MCF 10A (cell line): ENCODE data around the gene AKT1S1. TPM values are rescaled to one million over a fixed set of nuclear protein-coding genes. Genes with fewer than 3 reads are reported as not detected.

Source experiments
- BruUV-seq: library from RNA; stranded (reverse); fragments of 400-500 nt; replicated peaks from 2 replicates; lab custom pipeline; 2021; lab: Mats Ljungman, UMichigan
- CTCF ChIA-PET: fragments of 300-600 bp; sonication (Branson Sonifier 250); formaldehyde crosslinking; extraction: SDS; loops from one replicate; lab custom pipeline; 2021; ENCODE audit warnings: antibody characterized with exemption, inconsistent platforms; lab: Yijun Ruan, JAX
- POLR2A ChIA-PET: fragments of 300-600, 350-650 bp; sonication (Branson Sonifier 250); formaldehyde crosslinking; extraction: SDS; loops from one replicate; lab custom pipeline; 2020; ENCODE audit warnings: antibody characterized with exemption, inconsistent platforms; lab: Yijun Ruan, JAX
- DNase-seq: peaks from one replicate; pipeline ENCODE4 v3.0.0-alpha.2; 2018; ENCODE audit not compliant: unreplicated experiment
- H3K27ac Mint-ChIP-seq: one replicate; pipeline ENCODE4 v1.8.0; 2022; ENCODE audit warnings: mild to moderate bottlenecking, low read depth, mixed read lengths; ENCODE audit not compliant: unreplicated experiment
- H3K27me3 Mint-ChIP-seq: one replicate; pipeline ENCODE4 v1.8.0; 2022; ENCODE audit warnings: mixed read lengths; ENCODE audit not compliant: insufficient read depth, unreplicated experiment
- H3K36me3 Mint-ChIP-seq: one replicate; pipeline ENCODE4 v1.8.0; 2022; ENCODE audit warnings: mild to moderate bottlenecking, moderate library complexity, mixed read lengths; ENCODE audit not compliant: insufficient read depth, unreplicated experiment
- H3K4me1 Mint-ChIP-seq: one replicate; pipeline ENCODE4 v1.8.0; 2022; ENCODE audit warnings: mixed read lengths; ENCODE audit not compliant: insufficient read depth, unreplicated experiment
- H3K4me3 Mint-ChIP-seq: one replicate; pipeline ENCODE4 v1.8.0; 2022; ENCODE audit warnings: mild to moderate bottlenecking, moderate library complexity, mixed read lengths; ENCODE audit not compliant: unreplicated experiment
- H3K9me3 Mint-ChIP-seq: one replicate; pipeline ENCODE4 v1.8.0; 2022; ENCODE audit warnings: mixed read lengths; ENCODE audit not compliant: unreplicated experiment
- intact Hi-C: fragments of 100-400 bp; cut with micrococcal nuclease; formaldehyde crosslinking; loops from 2 replicates; pipeline ENCODE4 v1.14.1; 2022
- total RNA-seq: library from RNA; stranded (reverse); gene quantifications from 2 replicates; pipeline ENCODE4 v1.2.3, GENCODE V29; 2022
- TF ChIP-seq, protein P1 (sequence below): fragments of 200-600 bp; IDR thresholded peaks from one replicate; pipeline ENCODE4 v1.8.0; 2022; ENCODE audit warnings: antibody characterized with exemption, mild to moderate bottlenecking; ENCODE audit not compliant: unreplicated experiment

The AKT1S1 gene
- total RNA-seq, 1 experiment from 2014 or later: 74.7 TPM

DNA sequence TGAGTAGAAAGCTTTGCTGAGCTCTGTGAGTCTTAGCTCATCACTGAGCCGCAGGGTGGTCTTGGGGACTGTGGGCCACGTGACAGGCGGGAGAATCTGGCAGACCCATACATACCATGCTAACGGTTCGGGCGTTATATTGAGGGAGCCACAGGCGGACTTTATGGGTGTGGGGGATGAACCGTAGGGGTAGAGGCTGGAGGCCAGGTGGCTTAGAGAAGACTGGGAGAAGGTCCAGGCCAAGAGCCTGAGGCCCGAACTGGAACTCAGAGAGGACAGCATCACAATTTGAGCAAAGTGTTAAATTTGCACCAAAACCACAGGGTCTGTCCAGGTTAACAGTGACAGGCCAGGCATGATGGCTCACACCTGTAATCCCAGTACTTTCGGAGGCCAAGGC is 36.6 kb upstream of the AKT1S1 start:
- ChIA-PET CTCF (interaction anchor here (0.6 kb wide), 1 partner anchor 11 kb away, joined by 3 read pairs; no protein-coding TSS in a partner anchor), POLR2A (no interaction called here)
- no peak overlapping the region for H3K4me3 Mint-ChIP-seq
- H3K4me1 Mint-ChIP-seq: peaks cover 9% of the 10 kb centered on the region
- no peaks in the 10 kb centered on the region for H3K9me3 Mint-ChIP-seq
- BruUV-seq: no TSS peak
- TF ChIP-seq, protein P1, sequence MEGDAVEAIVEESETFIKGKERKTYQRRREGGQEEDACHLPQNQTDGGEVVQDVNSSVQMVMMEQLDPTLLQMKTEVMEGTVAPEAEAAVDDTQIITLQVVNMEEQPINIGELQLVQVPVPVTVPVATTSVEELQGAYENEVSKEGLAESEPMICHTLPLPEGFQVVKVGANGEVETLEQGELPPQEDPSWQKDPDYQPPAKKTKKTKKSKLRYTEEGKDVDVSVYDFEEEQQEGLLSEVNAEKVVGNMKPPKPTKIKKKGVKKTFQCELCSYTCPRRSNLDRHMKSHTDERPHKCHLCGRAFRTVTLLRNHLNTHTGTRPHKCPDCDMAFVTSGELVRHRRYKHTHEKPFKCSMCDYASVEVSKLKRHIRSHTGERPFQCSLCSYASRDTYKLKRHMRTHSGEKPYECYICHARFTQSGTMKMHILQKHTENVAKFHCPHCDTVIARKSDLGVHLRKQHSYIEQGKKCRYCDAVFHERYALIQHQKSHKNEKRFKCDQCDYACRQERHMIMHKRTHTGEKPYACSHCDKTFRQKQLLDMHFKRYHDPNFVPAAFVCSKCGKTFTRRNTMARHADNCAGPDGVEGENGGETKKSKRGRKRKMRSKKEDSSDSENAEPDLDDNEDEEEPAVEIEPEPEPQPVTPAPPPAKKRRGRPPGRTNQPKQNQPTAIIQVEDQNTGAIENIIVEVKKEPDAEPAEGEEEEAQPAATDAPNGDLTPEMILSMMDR: no peak
- no peak overlapping the region for H3K27ac Mint-ChIP-seq
- no peaks in the 10 kb centered on the region for H3K27me3 Mint-ChIP-seq
- intact Hi-C loops: no loop called here
- DNase-seq: no peak
- H3K36me3 Mint-ChIP-seq: peaks cover 57% of the 10 kb centered on the region

DNA sequence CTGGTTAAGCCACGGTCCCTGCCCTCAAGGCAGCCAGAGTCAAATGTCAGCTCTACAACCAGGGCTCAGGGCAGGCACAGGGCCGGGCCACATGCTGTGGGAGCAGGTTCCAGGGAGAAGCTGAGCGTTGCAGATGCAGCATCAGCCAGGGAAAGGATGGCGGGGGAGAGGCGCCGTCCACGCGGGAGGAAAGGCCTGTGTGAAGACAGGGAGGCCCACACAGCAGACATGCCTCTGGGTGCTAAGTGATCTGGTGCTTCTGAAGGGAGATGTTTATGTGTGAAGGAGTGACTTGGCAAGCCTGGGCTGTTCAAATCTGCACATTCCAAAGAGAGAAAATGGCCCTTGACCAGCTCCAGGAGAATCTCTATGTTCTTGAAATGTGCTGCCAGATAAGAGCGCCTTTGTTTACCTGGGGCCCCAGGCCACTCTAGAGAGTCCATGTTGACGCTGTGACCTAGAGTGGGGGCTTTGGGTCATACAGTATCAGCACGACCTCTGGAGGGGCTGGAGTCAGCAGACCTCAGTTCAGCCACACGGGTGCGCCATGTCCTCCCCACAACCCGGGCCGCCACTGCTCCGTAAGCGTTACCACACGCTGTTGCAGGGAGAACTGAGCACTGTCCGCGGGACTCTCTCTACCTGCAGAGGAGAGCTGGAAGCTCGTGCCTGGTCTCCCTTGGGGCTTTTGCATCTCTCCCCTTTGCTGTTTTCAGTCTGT is 36.0 kb upstream of the AKT1S1 start:
- no peak for DNase-seq
- no peaks in the 10 kb centered on the region for H3K9me3 Mint-ChIP-seq
- H3K27ac Mint-ChIP-seq: no peak overlapping the region
- BruUV-seq: no TSS peak
- H3K4me3 Mint-ChIP-seq: no peak overlapping the region
- TF ChIP-seq, protein P1: no peak
- peaks cover 58% of the 10 kb centered on the region for H3K36me3 Mint-ChIP-seq
- no peaks in the 10 kb centered on the region for H3K27me3 Mint-ChIP-seq
- CTCF ChIA-PET: interaction anchor here (0.6 kb wide), 1 partner anchor 11 kb away, joined by 3 read pairs; no protein-coding TSS in a partner anchor
- POLR2A ChIA-PET: no interaction called here
- intact Hi-C loops: no loop called here
- peaks cover 9% of the 10 kb centered on the region for H3K4me1 Mint-ChIP-seq

DNA sequence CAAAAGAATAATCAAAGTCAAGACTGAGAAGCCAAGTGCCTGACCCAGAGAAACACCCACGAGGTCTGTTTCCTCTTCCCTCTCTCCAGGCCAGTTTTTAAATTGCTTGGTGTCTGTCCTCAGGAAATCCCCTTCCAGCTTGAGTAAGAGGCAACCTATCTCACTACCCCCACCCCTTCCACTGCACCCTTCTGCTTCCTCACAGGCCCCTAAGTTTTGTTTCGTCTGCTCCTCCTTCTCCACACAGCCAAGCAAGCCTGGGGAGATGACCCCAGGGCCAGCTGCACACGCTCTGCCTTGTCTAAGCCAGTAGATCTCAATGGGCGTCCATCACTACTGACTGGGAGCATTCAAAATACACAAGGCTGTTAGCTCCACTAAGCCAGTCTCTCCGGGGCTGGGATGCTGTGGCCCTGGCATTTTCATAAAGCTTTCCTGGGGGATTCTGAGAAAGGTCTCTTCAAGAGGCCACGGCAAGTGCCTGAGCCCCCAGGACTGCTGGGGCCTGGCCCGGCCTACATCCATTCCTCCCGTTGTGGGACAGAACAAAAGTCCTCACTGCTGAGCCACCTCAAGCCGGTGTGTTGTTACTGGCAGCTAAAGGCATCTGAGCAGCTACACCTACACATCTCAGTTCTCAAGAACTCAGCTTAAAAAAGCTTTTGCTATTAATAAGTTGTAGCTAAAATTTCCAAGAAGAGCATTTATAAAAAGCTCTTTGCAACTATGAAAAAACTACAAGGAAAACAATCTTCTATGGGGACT is 34.4 kb upstream of the AKT1S1 start:
- Mint-ChIP-seq H3K4me1 (peaks cover 9% of the 10 kb centered on the region), H3K27ac (peak overlapping the region; percentile 61), H3K36me3 (peaks cover 60% of the 10 kb centered on the region), H3K9me3 (no peaks in the 10 kb centered on the region), H3K27me3 (no peaks in the 10 kb centered on the region), H3K4me3 (no peak overlapping the region)
- TF ChIP-seq, protein P1: no peak
- no peak for DNase-seq
- BruUV-seq: no TSS peak
- intact Hi-C loops: no loop called here
- POLR2A ChIA-PET: no interaction called here
- CTCF ChIA-PET: interaction anchor here (1.0 kb wide), 1 partner anchor 9 kb away, joined by 3 read pairs; no protein-coding TSS in a partner anchor

DNA sequence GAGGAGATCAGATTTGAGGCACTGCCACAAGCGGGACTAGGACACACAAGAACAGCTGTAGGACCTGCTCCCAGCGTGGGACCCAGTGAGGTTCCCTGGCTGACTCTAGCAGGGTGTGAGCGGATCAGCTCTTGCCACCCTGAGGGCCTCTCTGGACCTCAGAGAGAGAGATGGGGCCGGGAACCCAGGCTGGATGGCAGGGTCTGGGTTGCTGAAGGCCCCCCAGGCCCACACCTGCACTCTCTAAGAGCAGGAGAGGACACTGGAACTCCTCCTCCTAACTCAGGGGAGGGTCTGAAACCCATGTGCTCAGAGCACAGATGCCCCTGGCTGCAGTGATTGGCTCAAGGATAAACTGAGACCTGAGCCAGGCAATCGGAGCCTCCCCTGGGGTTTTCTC is 33.0 kb upstream of the AKT1S1 start:
- no TSS peak for BruUV-seq
- peaks cover 9% of the 10 kb centered on the region for H3K4me1 Mint-ChIP-seq
- H3K4me3 Mint-ChIP-seq: no peak overlapping the region
- TF ChIP-seq, protein P1: no peak
- no peaks in the 10 kb centered on the region for H3K9me3 Mint-ChIP-seq
- CTCF ChIA-PET: no interaction called here
- intact Hi-C loops: no loop called here
- POLR2A ChIA-PET: no interaction called here
- DNase-seq: no peak
- H3K27me3 Mint-ChIP-seq: no peaks in the 10 kb centered on the region
- no peak overlapping the region for H3K27ac Mint-ChIP-seq
- H3K36me3 Mint-ChIP-seq: peaks cover 49% of the 10 kb centered on the region
